Fibroblast of skin of abdomen (primary cell): ENCODE results near the gene CDC14A.

Experiments
- DNase-seq: peaks from one replicate; pipeline ENCODE4 v3.0.0-alpha.2; 2013

Gene CDC14A

DNA sequence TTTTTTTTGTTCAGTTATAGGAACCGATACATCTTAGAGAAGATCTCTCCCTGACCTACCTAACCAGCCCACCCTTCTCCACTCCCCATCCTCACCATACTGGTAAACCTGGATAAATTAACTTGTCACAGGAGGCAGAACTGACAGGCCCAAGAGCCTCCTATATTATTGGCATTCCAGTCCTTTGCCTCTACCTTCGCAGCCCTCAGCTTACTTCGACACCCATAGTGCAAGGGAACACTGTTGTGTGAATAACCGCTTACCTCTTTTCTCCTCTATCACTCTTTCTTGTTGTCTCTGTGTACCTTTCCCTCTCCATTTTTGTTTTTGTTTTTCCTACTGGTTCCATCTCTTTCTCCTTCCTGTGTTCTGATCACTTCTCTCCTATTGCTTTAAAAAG is 58.7 kb downstream of the CDC14A start:
- DNase-seq = no peak

- DNase-seq = no peak
Measured at GRCh38 chr1:100411574-100411973, 59.3 kb downstream of the CDC14A start.

DNA sequence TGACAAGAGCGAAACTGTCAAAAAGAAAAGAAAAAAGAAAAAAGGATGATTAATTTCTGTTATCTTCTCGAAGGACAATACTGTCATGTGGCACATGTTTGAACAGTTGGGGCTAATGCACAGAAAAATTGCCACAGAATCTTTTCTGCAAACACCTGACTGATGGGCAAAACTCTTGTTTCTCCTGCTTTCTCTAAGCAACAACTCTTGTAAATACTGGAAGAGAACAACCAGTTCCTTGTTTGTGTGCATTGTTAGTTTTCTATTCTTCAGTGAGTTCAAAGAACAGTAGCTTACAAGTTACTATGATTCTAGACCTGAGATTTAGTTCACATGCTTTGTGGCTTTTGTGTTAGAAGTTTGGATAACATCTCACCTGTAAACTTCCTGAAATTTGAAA is 60.7 kb downstream of the CDC14A start:
- DNase-seq = no peak

GRCh38 chr1:100414693-100415497 is 62.6 kb downstream of the CDC14A start:
- DNase-seq = no peak

- DNase-seq = no peak
Measured at GRCh38 chr1:100415498-100415778, 63.1 kb downstream of the CDC14A start.

- no peak for DNase-seq
Measured at GRCh38 chr1:100419072-100419471, 66.8 kb downstream of the CDC14A start.

DNA sequence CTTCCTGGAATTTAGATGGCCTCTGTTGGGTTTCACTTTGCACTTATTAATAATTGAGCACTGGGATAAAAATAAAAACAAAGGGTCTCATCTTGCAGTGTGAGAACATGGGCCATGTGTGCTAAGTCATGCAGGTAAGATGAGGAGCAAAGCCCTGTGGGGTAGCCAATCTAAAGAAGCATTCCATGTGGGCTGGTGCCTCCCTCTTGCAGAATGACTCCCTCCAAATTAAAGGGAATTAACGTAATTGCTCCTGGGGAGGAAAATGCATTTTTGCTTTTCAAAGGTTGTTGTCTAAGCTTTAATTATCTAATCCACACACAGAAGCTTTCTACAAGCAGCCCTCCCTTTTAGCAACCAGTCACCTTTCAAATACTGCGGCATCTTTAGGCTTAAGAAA is 69.8 kb downstream of the CDC14A start:
- no peak for DNase-seq

DNA sequence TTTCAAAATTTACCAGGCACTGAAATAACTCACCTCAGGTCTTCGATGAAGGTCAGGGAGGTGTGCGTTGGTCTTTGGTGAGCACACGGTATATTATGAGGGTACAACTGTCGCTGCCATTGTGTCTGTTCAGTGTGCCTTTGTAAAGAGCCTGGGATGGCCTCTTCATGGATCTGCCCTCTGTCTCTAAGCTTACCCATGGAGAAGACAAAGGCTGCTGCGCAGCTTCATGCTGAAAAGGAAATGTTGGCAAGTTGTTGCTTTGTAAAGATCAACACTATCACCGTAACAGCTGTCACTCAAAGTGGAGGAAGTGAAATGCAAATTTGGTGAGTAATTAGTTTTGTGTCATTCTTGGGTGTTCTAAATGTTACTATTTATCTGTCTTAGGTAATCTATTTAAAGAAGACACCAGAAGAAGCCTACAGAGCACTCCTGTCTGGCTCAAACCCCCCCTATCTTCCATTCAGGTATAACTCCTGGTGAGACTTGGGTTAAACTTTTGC is 71.6 kb downstream of the CDC14A start:
- DNase-seq = no peak

GRCh38 chr1:100428160-100428559 is 75.9 kb downstream of the CDC14A start:
- no peak for DNase-seq

DNA sequence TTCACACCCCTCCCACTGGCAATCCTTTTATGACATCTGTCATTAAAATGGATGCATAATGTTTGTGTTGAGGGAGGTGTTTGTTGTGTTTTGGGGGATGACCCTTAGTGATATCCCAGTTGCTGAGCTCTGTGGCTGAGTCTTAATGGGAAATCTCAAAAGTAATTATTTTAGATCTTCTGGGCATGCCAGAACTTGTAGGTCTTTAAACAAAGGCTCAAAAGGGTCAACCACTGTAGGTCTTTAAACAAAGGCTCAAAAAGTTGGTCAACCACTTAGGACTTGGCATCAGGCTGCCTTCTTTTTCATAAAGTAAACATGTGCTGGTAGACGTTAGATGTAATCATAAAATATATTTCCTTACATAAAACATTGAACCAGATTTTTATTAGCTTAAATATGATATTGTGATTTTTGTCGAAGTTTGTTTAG is 78.0 kb downstream of the CDC14A start:
- DNase-seq = no peak

DNA sequence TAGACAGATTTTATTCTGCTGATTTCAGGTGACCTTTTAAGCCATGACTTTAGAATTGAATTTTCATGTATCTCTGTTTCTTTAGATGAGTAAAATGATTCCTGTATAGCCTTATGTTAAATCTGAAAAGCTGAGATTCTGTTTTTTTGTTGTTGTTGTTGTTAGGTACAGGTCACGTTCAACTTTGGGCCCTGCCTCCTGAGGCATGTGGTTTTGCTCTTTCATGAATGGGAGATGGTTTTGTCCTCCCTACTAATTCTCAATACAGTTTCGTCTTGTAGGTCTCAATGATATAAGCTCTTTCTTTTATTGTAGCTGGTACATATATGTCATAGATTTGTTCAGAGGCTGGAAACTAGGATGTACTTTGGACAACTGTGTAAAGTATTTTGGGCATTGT is 79.6 kb downstream of the CDC14A start:
- no peak for DNase-seq

- DNase-seq = no peak
Measured at GRCh38 chr1:100433563-100433962, 81.3 kb downstream of the CDC14A start.

- DNase-seq = no peak
Measured at GRCh38 chr1:100434831-100435230, 82.5 kb downstream of the CDC14A start.

DNA sequence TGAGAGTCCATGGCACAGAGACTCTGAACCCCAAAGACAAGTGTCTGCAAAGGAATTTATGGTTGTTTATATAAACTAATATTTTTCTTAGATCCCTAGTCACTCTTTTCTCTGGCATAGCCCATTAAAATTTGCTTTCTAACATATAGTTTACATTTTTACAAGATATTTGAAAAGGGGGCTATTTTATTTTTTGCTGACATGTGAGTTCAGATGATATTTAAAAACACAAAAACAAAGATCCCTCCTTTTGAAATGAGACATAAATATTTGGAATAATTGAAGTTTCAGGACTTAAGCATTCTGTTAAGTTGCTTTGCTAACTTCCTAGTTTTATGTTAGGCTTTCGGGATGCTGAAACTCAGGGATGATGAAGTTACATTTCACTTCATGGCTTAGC is 86.1 kb downstream of the CDC14A start:
- no peak for DNase-seq

DNA sequence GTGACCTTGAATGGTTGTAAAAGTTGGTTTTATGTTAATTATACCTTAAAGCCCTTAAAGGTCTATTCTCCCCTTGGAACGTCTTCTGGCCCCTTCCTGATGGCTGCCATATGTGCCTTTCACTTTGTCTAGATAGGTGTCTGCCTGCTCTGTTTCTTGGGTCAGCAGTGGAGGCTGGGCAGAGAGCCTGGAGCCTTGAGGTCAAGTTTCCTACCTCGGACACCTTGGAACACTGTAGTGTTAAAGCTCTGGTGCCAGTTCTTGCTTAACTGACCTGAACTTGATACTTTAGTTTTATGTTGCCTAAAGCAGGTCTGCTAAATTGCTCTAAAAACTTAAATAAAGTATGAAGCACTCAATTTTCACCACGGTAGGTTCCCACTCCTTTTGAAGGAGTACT is 86.5 kb downstream of the CDC14A start:
- DNase-seq = no peak

DNA sequence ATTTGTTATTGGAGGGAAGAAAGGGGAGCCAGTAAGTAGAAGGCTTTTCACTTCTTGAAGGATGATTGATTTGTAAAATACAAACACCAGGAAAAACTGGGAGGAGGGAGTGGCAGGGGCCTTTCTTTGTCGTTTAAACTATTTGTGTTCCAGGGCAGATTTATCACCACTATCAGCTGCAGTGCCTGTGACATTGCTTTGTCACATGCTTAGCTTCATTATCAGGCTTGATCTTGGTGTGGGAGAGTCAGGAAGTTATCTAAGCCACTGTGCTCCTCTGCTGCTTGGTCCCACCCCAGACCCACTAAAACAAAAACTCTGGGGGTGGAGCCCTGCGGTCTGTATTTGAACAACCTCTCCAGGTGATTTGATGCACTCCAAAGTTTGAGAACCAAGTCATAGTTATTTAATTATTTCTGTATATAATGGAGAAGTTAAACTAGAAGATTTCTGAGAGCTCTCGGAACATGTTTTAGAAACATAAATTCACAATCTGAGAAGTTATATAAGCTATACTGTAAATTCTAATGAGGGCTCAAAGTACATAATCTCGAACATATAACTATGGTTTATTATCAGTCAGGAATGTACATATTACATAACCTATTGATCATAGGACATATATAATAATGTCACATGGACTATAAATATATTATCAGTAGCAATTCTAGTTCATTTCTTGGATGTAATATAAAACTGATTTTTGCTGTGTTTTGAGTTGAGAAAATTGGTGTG is 87.9 kb downstream of the CDC14A start:
- DNase-seq = no peak

- no peak for DNase-seq
Measured at GRCh38 chr1:100441146-100441545, 88.8 kb downstream of the CDC14A start.

GRCh38 chr1:100441651-100442050 is 89.3 kb downstream of the CDC14A start:
- DNase-seq = no peak

- DNase-seq = peak; percentile 55
Measured at GRCh38 chr1:100443811-100444571, 91.7 kb downstream of the CDC14A start.

DNA sequence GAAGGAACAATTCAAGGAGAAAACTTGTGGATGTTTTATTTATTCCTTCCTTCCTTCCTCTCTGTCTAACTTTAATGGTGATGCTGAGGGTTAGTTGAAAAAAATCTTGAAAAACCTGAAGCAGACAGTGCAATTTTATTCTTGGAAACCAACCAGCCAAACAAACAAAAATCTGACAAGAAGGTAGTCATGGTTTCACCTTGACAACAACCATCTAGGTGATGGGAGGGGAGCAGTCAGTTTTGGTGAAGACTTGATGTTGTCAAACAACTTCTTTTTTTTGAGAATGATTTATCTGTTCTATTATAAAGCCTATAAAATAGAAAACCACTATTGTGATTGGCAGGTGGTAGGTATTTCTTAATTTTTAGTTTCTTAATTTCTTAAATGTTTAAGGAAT is 93.3 kb downstream of the CDC14A start:
- no peak for DNase-seq

DNA sequence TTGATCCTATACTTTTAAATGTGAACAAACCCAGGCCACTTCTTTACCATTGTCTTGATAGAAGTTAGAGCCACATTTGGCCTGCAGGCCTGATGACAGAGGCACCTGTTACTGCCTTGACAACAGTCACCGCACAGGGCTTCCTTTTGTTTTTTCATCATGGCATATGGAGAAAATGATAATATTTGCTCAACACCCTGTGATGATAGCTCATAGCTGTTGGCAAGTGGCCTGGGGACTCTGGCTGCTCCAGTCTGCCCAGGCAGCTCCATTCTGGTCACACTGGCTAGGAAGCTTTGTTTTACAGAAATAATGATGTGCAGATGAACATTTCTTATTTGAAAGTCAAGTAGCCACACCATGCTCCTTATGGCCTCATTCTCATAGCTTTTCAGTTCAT is 96.1 kb downstream of the CDC14A start:
- no peak for DNase-seq

- no peak for DNase-seq
Measured at GRCh38 chr1:100449477-100449876, 97.2 kb downstream of the CDC14A start.

DNA sequence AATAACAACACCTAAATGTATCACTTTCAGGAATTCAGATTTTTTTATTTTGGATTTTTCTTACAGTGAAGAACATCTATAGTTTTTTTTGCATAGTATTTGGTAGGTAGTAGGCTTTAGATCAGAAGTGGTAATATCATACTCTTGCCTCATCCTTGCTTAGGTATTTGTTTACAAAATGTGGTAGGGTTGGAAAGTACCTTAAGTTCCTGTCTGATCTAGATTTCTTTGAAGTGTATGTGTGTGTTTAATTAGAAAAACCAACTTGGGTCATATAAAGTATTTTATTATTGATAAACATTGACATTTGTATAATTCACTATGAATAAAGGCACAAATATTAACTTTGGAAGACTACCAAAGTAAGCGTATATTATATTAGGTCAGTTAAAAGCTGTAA is 100.3 kb downstream of the CDC14A start:
- DNase-seq = no peak
